ACC112 (cell line): ENCODE measurements around the gene PSAP.

Source experiments
- H2AFZ ChIP-seq: fragments of 200-600 bp; sonication (generic); one replicate; pipeline ENCODE4 v1.6.0; 2017; ENCODE audit warnings: antibody characterized with exemption, low read length; ENCODE audit not compliant: unreplicated experiment
- H3K27ac ChIP-seq: fragments of 200-600 bp; sonication (generic); 2 replicates; pipeline ENCODE4 v1.5.1; 2014; ENCODE audit warnings: low read depth, mild to moderate bottlenecking, antibody characterized with exemption, low read length, moderate library complexity
- H3K27me3 ChIP-seq: fragments of 200-600 bp; sonication (generic); 2 replicates; pipeline ENCODE4 v1.6.1; 2014; ENCODE audit warnings: mild to moderate bottlenecking, antibody characterized with exemption, low read length, moderate library complexity, mixed read lengths; ENCODE audit not compliant: insufficient read depth
- H3K36me3 ChIP-seq: fragments of 200-600 bp; sonication (generic); 2 replicates; pipeline ENCODE4 v1.6.1; 2016; ENCODE audit warnings: mild to moderate bottlenecking, antibody characterized with exemption, low read length, moderate library complexity, mixed read lengths; ENCODE audit not compliant: insufficient read depth
- H3K4me1 ChIP-seq: fragments of 200-600 bp; sonication (generic); one replicate; pipeline ENCODE4 v1.6.1; 2016; ENCODE audit warnings: low read length, mixed read lengths; ENCODE audit not compliant: insufficient read depth, unreplicated experiment, control insufficient read depth
- H3K4me3 ChIP-seq: fragments of 200-600 bp; sonication (generic); 2 replicates; pipeline ENCODE4 v1.5.1; 2014; ENCODE audit warnings: mild to moderate bottlenecking, low read depth, low read length
- H3K79me2 ChIP-seq: fragments of 200-600 bp; sonication (generic); one replicate; pipeline ENCODE4 v1.6.0; 2016; ENCODE audit warnings: low read length; ENCODE audit not compliant: control insufficient read depth, unreplicated experiment, insufficient read depth

PSAP gene

GRCh38 chr10:71780156-71780555 is 70.9 kb downstream of the PSAP start:
- H3K36me3 ChIP-seq = no peaks in the 10 kb centered on the region
- H3K79me2 ChIP-seq = no peaks in the 10 kb centered on the region
- H3K27ac ChIP-seq = no peak overlapping the region
- no peak overlapping the region for H2AFZ ChIP-seq
- H3K4me1 ChIP-seq = peaks cover under 1% of the 10 kb centered on the region
- H3K4me3 ChIP-seq = no peak overlapping the region
- no peaks in the 10 kb centered on the region for H3K27me3 ChIP-seq

GRCh38 chr10:71779641-71780040 is 71.4 kb downstream of the PSAP start:
- Histone ChIP-seq H3K4me3 (no peak overlapping the region), H3K27me3 (no peaks in the 10 kb centered on the region), H3K36me3 (no peaks in the 10 kb centered on the region), H3K79me2 (no peaks in the 10 kb centered on the region), H3K27ac (no peak overlapping the region), H3K4me1 (peaks cover 5% of the 10 kb centered on the region), H2AFZ (no peak overlapping the region)

- Histone ChIP-seq H3K79me2 (no peaks in the 10 kb centered on the region), H3K27me3 (no peaks in the 10 kb centered on the region), H3K4me1 (peaks cover 9% of the 10 kb centered on the region), H3K36me3 (no peaks in the 10 kb centered on the region), H3K27ac (no peak overlapping the region), H3K4me3 (no peak overlapping the region), H2AFZ (no peak overlapping the region)
Measured at GRCh38 chr10:71778071-71778825, 72.8 kb downstream of the PSAP start.

- H3K27me3 ChIP-seq = no peaks in the 10 kb centered on the region
- H3K27ac ChIP-seq = no peak overlapping the region
- H3K36me3 ChIP-seq = no peaks in the 10 kb centered on the region
- H3K4me1 ChIP-seq = peaks cover 15% of the 10 kb centered on the region
- no peaks in the 10 kb centered on the region for H3K79me2 ChIP-seq
- no peak overlapping the region for H3K4me3 ChIP-seq
- H2AFZ ChIP-seq = no peak overlapping the region
Measured at GRCh38 chr10:71777213-71777985, 73.7 kb downstream of the PSAP start.

GRCh38 chr10:71776481-71776925 is 74.5 kb downstream of the PSAP start:
- H2AFZ ChIP-seq = no peak overlapping the region
- H3K4me3 ChIP-seq = no peak overlapping the region
- no peaks in the 10 kb centered on the region for H3K27me3 ChIP-seq
- H3K79me2 ChIP-seq = no peaks in the 10 kb centered on the region
- peaks cover 24% of the 10 kb centered on the region for H3K4me1 ChIP-seq
- no peak overlapping the region for H3K27ac ChIP-seq
- H3K36me3 ChIP-seq = no peaks in the 10 kb centered on the region

GRCh38 chr10:71774916-71775702 is 75.9 kb downstream of the PSAP start:
- H3K79me2 ChIP-seq = no peaks in the 10 kb centered on the region
- H3K4me3 ChIP-seq = no peak overlapping the region
- H3K27me3 ChIP-seq = no peaks in the 10 kb centered on the region
- H3K36me3 ChIP-seq = no peaks in the 10 kb centered on the region
- H2AFZ ChIP-seq = no peak overlapping the region
- peaks cover 37% of the 10 kb centered on the region for H3K4me1 ChIP-seq
- no peak overlapping the region for H3K27ac ChIP-seq

GRCh38 chr10:71773221-71773971 is 77.7 kb downstream of the PSAP start, which contains the start of gene VSIR:
TSS of gene VSIR (minus strand) at chr10:71773520. CDS start at chr10:71773439, 81 bp downstream.
- peak within 1 kb of the TSS; percentile 19 for H2AFZ ChIP-seq
- H3K27ac ChIP-seq = peak within 1 kb of the TSS; percentile 42; the same call in 1 of the 2 replicates
- H3K4me3 ChIP-seq = peak within 1 kb of the TSS; percentile 72

GRCh38 chr10:71772832-71773220 is 78.2 kb downstream of the PSAP start:
- H2AFZ ChIP-seq = no peak overlapping the region
- H3K79me2 ChIP-seq = no peaks in the 10 kb centered on the region
- H3K4me3 ChIP-seq = peak overlapping the region; percentile 72
- H3K36me3 ChIP-seq = no peaks in the 10 kb centered on the region
- peaks cover 54% of the 10 kb centered on the region for H3K4me1 ChIP-seq
- H3K27me3 ChIP-seq = no peaks in the 10 kb centered on the region
- no peak overlapping the region for H3K27ac ChIP-seq

More at GRCh38 chr10:71773221-71773971, 77.7 kb downstream of the PSAP start, which contains the start of gene VSIR:
- Histone ChIP-seq H3K4me1 (peaks cover 48% of the 10 kb centered on the region), H3K79me2 (no peaks in the 10 kb centered on the region), H3K27me3 (no peaks in the 10 kb centered on the region), H3K36me3 (no peaks in the 10 kb centered on the region)

- Histone ChIP-seq H3K36me3 (no peaks in the 10 kb centered on the region), H3K27ac (peak overlapping the region; percentile 42; the same call in 1 of the 2 replicates), H3K4me3 (peak overlapping the region; percentile 72), H3K27me3 (no peaks in the 10 kb centered on the region), H3K4me1 (peaks cover 62% of the 10 kb centered on the region), H3K79me2 (no peaks in the 10 kb centered on the region), H2AFZ (no peak overlapping the region)
Measured at GRCh38 chr10:71771821-71772617, 79.0 kb downstream of the PSAP start.
